PC-9 (cell line): ENCODE data around the gene TMEM25. TPM values are rescaled to one million over a fixed set of nuclear protein-coding genes. Genes with fewer than 3 reads are reported as not detected.
A peak's percentile ranks its signal among the peaks of the same experiment; 100 is the strongest.

Experiments
- BruUV-seq: library from RNA; stranded (reverse); fragments of 400-500 nt; replicated peaks from 2 replicates; lab custom pipeline; 2021; lab: Mats Ljungman, UMichigan
- CTCF ChIA-PET: fragments of 300-600 bp; sonication (Branson Sonifier 250); formaldehyde crosslinking; loops from one replicate; lab custom pipeline; 2022; ENCODE audit warnings: antibody characterized with exemption; lab: Charles Lee
- POLR2A ChIA-PET: fragments of 300-600 bp; sonication (Branson Sonifier 250); formaldehyde crosslinking; loops from one replicate; lab custom pipeline; 2022; ENCODE audit warnings: antibody characterized with exemption; ENCODE audit not compliant: unreplicated experiment; lab: Charles Lee
- DNase-seq, 2 experiments: peaks; one replicate each; pipeline versions ENCODE4 v3.0.0 to v3.0.0-alpha.2; 2015 to 2022; ENCODE audit warnings: mixed read lengths in 1 of 2
- H2AFZ ChIP-seq: fragments of 200-600 bp; sonication (generic); 2 replicates; pipeline ENCODE4 v1.8.1; 2017; ENCODE audit warnings: antibody characterized with exemption
- H3F3A ChIP-seq: fragments of 200-600 bp; sonication (generic); 2 replicates; pipeline ENCODE4 v1.8.1; 2017; ENCODE audit warnings: antibody characterized with exemption, mild to moderate bottlenecking, low read depth; ENCODE audit not compliant: insufficient read depth
- H3K27ac ChIP-seq: fragments of 200-600 bp; sonication (generic); 2 replicates; pipeline ENCODE4 v1.6.1; 2016; ENCODE audit warnings: mixed run types
- H3K27me3 ChIP-seq: fragments of 200-600 bp; sonication (generic); 2 replicates; pipeline ENCODE4 v1.6.1; 2016; ENCODE audit warnings: low read depth, mixed run types; ENCODE audit not compliant: insufficient read depth
- H3K36me3 ChIP-seq: fragments of 200-600 bp; sonication (generic); 2 replicates; pipeline ENCODE4 v1.6.1; 2016; ENCODE audit warnings: low read depth, mixed run types
- H3K4me1 ChIP-seq: fragments of 200-600 bp; sonication (generic); replicated peaks from 2 replicates; pipeline ENCODE4 v1.6.1; 2016; ENCODE audit warnings: mixed run types; ENCODE audit not compliant: insufficient read depth
- H3K4me2 ChIP-seq: fragments of 200-600 bp; sonication (generic); 2 replicates; pipeline ENCODE4 v1.6.1; 2017; ENCODE audit warnings: mixed run types
- H3K4me3 ChIP-seq: fragments of 200-600 bp; sonication (generic); 2 replicates; pipeline ENCODE4 v1.6.1; 2016; ENCODE audit warnings: mixed run types
- H3K79me2 ChIP-seq: fragments of 200-600 bp; sonication (generic); 2 replicates; pipeline ENCODE4 v1.6.1; 2017; ENCODE audit warnings: low read depth, mixed run types
- H3K9me2 ChIP-seq: fragments of 200-600 bp; sonication (generic); 2 replicates; pipeline ENCODE4 v1.8.1; 2017; ENCODE audit warnings: mild to moderate bottlenecking; ENCODE audit not compliant: insufficient read depth
- H3K9me3 ChIP-seq: fragments of 200-600 bp; sonication (generic); 2 replicates; pipeline ENCODE4 v1.8.1; 2016; ENCODE audit warnings: low read depth; ENCODE audit not compliant: insufficient read depth
- H4K20me1 ChIP-seq: fragments of 200-600 bp; sonication (generic); 2 replicates; pipeline ENCODE4 v1.8.1; 2017; ENCODE audit not compliant: insufficient read depth
- CTCF ChIP-seq: fragments of 200-600 bp; sonication (generic); conservative IDR thresholded peaks from 2 replicates; pipeline ENCODE4 v1.6.1; 2017; ENCODE audit warnings: mixed run types, antibody characterized with exemption, mild to moderate bottlenecking, moderate library complexity
- EZH2 ChIP-seq: fragments of 200-600 bp; sonication (generic); IDR thresholded peaks from 2 replicates; pipeline ENCODE4 v1.8.0; 2017; ENCODE audit warnings: antibody characterized with exemption, low read depth
- intact Hi-C: fragments of 100-400 bp; cut with micrococcal nuclease; formaldehyde crosslinking; loops from one replicate; pipeline ENCODE4 v1.10.0; 2022; ENCODE audit not compliant: unreplicated experiment
- total RNA-seq: library from RNA; stranded (reverse); gene quantifications from 2 replicates; pipeline ENCODE4 v1.2.3, GENCODE V29; 2021

TMEM25 gene
- total RNA-seq, 1 experiment from 2014 or later: 14.1 TPM

- Histone ChIP-seq H3K4me3 (no peak overlapping the region), H3K36me3 (peaks cover 74% of the 10 kb centered on the region), H3K27ac (no peak overlapping the region), H3K9me2 (no peaks in the 10 kb centered on the region), H4K20me1 (peaks cover 3% of the 10 kb centered on the region), H3K27me3 (no peaks in the 10 kb centered on the region), H3F3A (peaks cover 14% of the 10 kb centered on the region; the same call in 1 of the 2 replicates), H3K9me3 (no peaks in the 10 kb centered on the region), H3K4me1 (no peaks in the 10 kb centered on the region), H3K79me2 (no peaks in the 10 kb centered on the region), H2AFZ (no peak overlapping the region), H3K4me2 (no peak overlapping the region)
- CTCF ChIA-PET: no interaction called here
- POLR2A ChIA-PET: no interaction called here
- no peak for TF ChIP-seq EZH2
- no peak for DNase-seq
- no TSS peak for BruUV-seq
- intact Hi-C loops: no loop called here
Measured at GRCh38 chr11:118497831-118498230, 33.2 kb upstream of the TMEM25 start.

- Histone ChIP-seq H3F3A (0 out of 2 replicates have a peak, but pooled peaks cover 2% of the 10 kb centered on the region), H2AFZ (no peak overlapping the region), H3K27ac (no peak overlapping the region), H3K9me2 (no peaks in the 10 kb centered on the region), H3K79me2 (no peaks in the 10 kb centered on the region), H3K4me3 (no peak overlapping the region), H3K27me3 (no peaks in the 10 kb centered on the region), H3K36me3 (peaks cover 46% of the 10 kb centered on the region), H3K4me1 (no peaks in the 10 kb centered on the region), H3K9me3 (no peaks in the 10 kb centered on the region), H4K20me1 (no peaks in the 10 kb centered on the region), H3K4me2 (no peak overlapping the region)
- ChIA-PET POLR2A (no interaction called here), CTCF (interaction anchor here (0.7 kb wide), 1 partner anchor 316 kb away, joined by 8 read pairs; no protein-coding TSS in a partner anchor)
- DNase-seq: peak in 1 of 2 experiments; percentile 30
- no peak for TF ChIP-seq EZH2
- intact Hi-C loops: no loop called here
- BruUV-seq: no TSS peak
Measured at GRCh38 chr11:118503216-118503615, 27.8 kb upstream of the TMEM25 start.

GRCh38 chr11:118511601-118512000 lies 19.4 kb upstream of the TMEM25 start:
- peaks cover 11% of the 10 kb centered on the region; the same call in 1 of the 2 replicates for H3F3A ChIP-seq
- BruUV-seq: no TSS peak
- peaks cover 6% of the 10 kb centered on the region; the same call in 1 of the 2 replicates for H4K20me1 ChIP-seq
- no peak for DNase-seq
- no peaks in the 10 kb centered on the region for H3K27me3 ChIP-seq
- H2AFZ ChIP-seq: no peak overlapping the region
- no peak overlapping the region for H3K4me2 ChIP-seq
- intact Hi-C loops: loop anchor here (5.0 kb wide), 1 partner anchor 39 kb away; no protein-coding TSS in a partner anchor
- H3K4me3 ChIP-seq: no peak overlapping the region
- ChIA-PET CTCF (no interaction called here), POLR2A (no interaction called here)
- TF ChIP-seq EZH2: no peak
- no peak for TF ChIP-seq CTCF
- no peaks in the 10 kb centered on the region for H3K4me1 ChIP-seq
- no peaks in the 10 kb centered on the region for H3K79me2 ChIP-seq
- no peaks in the 10 kb centered on the region for H3K9me2 ChIP-seq
- H3K27ac ChIP-seq: no peak overlapping the region
- H3K36me3 ChIP-seq: peaks cover 44% of the 10 kb centered on the region
- H3K9me3 ChIP-seq: no peaks in the 10 kb centered on the region

GRCh38 chr11:118514103-118514502 lies 16.9 kb upstream of the TMEM25 start:
- H4K20me1 ChIP-seq: peaks cover 6% of the 10 kb centered on the region; the same call in 1 of the 2 replicates
- POLR2A ChIA-PET: no interaction called here
- TF ChIP-seq EZH2 (no peak), CTCF (no peak)
- H3K27me3 ChIP-seq: no peaks in the 10 kb centered on the region
- BruUV-seq: no TSS peak
- H3K4me3 ChIP-seq: no peak overlapping the region
- H3K9me2 ChIP-seq: no peaks in the 10 kb centered on the region
- intact Hi-C loops: loop anchor here (5.0 kb wide), 1 partner anchor 42 kb away; no protein-coding TSS in a partner anchor
- no peak overlapping the region for H2AFZ ChIP-seq
- no peak for DNase-seq
- H3K79me2 ChIP-seq: no peaks in the 10 kb centered on the region
- H3K4me1 ChIP-seq: no peaks in the 10 kb centered on the region
- CTCF ChIA-PET: no interaction called here
- no peak overlapping the region for H3K4me2 ChIP-seq
- no peaks in the 10 kb centered on the region for H3K9me3 ChIP-seq
- peaks cover 46% of the 10 kb centered on the region for H3K36me3 ChIP-seq
- no peak overlapping the region for H3K27ac ChIP-seq
- H3F3A ChIP-seq: peaks cover 4% of the 10 kb centered on the region; the same call in 1 of the 2 replicates
